LNCaP clone FGC (cell line): ENCODE results near the gene CNDP2.
"Not testable (repeated sequence)": the region's sequence is repeated elsewhere in the genome, so short reads cannot be mapped to it uniquely, and the experiment has no call there.

Source experiments
- DNase-seq: peaks from one replicate; pipeline ENCODE4 v3.0.0-alpha.2; 2011; ENCODE audit warnings: low read depth
- H3K4me3 ChIP-seq: 2 replicates; pipeline ENCODE4 v1.5.1; 2011; ENCODE audit warnings: mild to moderate bottlenecking, low read depth, low read length, control low read depth
- TF ChIP-seq, protein P1 (sequence below): IDR thresholded peaks from 2 replicates; pipeline ENCODE4 v1.5.1; 2012; ENCODE audit warnings: mild to moderate bottlenecking; ENCODE audit not compliant: control insufficient read depth, insufficient read depth; ENCODE audit errors: extremely low read depth

The CNDP2 gene

DNA sequence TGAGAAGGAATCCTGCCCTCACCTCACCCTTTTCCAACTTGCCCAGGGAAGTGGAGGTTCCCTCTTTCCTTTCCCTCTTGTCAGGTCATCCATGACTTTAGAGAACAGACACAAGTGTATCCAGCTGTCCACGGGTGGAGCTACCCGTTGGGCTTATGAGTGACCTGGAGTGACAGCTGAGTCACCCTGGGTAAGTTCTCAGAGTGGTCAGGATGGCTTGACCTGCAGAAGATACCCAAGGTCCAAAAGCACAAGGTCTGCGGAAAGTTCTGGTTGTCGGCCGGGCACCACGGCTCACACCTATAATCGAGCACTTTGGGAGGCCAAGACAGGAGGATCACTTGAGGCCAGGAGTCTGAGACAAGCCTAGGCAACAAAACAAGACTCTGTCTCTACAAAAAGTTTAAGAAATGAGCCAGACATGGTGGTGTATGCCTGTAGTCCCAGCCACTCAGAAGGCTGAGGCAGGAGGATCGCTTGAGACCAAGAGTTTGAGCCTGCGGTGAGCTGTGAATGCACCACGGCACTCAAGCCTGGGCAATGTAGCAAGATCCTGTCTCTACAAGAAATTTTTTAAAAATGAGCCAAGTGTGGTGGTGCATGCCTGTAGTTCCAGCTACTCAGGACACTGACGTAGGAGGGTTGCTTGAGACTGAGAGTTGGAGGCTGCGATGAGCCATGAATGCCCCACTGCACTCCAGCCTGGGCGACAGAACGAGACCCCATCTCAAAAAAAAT, 24.1 kb downstream of the CNDP2 start:
- no peak for DNase-seq
- no peak overlapping the region for H3K4me3 ChIP-seq
- TF ChIP-seq, protein P1, sequence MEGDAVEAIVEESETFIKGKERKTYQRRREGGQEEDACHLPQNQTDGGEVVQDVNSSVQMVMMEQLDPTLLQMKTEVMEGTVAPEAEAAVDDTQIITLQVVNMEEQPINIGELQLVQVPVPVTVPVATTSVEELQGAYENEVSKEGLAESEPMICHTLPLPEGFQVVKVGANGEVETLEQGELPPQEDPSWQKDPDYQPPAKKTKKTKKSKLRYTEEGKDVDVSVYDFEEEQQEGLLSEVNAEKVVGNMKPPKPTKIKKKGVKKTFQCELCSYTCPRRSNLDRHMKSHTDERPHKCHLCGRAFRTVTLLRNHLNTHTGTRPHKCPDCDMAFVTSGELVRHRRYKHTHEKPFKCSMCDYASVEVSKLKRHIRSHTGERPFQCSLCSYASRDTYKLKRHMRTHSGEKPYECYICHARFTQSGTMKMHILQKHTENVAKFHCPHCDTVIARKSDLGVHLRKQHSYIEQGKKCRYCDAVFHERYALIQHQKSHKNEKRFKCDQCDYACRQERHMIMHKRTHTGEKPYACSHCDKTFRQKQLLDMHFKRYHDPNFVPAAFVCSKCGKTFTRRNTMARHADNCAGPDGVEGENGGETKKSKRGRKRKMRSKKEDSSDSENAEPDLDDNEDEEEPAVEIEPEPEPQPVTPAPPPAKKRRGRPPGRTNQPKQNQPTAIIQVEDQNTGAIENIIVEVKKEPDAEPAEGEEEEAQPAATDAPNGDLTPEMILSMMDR = no peak

DNA sequence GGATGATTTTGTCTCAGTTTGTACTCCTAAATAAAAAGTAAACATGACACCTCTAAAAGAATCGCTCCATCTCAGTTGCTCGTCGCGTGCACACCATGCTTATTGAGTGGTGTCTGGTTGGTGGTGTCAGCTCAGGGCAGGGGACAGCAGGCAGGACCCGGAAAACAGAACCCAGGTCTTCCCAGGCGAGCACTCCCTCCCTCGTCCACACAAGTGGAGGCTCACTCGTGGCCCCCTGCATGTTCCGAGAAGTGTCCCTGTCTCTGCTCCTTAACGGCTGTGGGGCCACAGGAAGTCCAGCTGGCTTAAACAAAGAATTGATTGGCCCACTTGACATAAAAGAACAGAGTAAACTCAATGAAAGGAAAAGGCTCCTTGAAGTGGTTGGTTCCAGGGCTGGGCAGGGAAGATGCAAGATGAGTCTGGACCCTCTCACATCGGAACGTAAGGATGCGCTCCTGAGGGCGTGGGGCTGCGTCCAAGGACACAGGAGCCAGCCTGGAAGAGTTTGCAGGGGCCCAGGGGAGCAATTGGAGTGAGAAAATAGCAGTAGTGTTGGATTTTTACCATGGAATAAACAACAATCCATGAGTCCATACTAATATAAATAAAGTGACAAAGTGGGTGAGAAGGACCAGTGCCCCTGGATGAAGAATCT, 25.0 kb downstream of the CNDP2 start:
- DNase-seq = no peak
- TF ChIP-seq, protein P1 = no peak
- H3K4me3 ChIP-seq = no peak overlapping the region

DNA sequence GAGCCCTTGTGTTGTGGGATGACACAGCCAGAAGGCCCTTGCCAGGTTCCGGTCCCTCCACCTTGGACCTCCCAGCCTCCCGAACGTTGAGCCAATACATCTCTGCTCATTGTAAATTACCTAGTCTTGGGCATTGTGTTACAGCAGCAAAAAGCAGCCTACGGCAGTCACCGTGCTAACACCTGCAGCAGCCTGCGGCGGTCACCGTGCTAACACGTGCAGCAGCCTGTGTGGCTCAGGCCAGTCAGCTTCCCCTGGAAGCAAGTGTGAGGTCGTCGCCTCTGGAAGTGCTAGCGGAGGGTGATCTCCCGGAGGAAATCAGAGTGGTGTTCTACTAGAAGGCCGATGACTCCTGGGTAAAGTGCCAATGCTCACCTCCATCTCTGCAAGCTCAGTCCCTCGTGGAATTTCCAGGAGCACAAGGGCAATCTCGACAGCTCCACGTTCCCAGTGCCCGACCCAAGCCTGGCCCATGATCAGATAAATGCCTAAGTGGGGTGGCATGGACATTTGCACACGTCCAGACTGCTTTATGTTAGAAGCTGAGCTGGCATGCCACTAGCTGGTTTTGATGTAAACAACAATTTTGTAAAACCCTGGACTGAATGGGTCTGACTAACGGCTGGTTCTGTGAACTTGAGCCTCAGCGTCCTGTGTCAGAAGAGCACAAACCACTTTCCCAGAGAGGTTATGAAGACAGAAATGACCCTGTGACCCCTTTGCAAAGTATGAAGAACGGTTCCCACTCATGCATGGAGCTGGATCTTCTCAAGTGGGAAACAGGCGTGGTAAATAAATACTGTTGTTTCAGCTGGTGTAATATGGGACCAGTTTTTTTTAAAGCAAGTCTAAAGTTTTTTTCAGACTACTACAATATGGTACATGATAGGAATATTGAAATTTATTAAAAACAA, 26.7 kb downstream of the CNDP2 start:
- TF ChIP-seq, protein P1 = no peak
- no peak for DNase-seq
- no peak overlapping the region for H3K4me3 ChIP-seq

DNA sequence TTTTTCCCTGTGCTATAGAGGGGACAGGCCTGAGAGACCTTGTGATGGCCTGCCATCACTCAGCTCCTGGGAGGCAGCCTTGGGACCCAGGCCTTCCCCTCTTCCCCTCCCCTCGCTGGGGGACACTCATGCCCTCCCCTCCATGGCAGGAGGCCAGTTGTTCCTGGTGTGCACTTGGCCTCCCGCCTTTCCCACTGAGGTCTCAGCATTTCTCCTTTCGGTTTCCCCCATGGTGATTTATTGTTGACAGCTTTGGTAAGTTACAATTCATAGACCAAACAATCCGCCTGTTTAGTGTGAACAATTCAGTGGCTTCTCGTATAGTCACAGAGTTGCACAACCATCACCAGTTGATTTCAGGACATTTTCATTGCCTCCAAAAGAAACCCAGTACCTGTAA, 27.9 kb downstream of the CNDP2 start:
- no peak for DNase-seq
- no peak overlapping the region for H3K4me3 ChIP-seq
- TF ChIP-seq, protein P1 = no peak

DNA sequence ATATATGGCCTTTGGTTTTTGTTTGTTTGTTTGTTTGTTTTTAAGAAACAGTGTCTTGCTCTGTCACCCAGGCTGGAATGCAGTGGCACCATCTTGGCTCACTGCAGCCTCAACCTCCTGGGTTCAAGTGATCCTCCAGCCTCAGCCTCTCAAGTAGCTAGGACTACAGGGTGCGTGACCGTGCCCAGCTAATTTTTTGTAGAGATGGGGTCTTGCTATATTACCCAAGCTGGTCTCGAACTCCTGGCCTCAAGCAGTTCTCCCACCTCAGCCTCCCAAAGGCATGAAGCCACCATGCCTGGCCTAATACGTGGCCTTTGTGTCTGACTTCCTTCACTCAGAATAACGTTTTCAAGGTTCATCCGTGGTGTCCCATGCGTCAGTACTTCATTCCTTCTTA, 28.8 kb downstream of the CNDP2 start:
- DNase-seq, H3K4me3 ChIP-seq: not testable (repeated sequence)

DNA sequence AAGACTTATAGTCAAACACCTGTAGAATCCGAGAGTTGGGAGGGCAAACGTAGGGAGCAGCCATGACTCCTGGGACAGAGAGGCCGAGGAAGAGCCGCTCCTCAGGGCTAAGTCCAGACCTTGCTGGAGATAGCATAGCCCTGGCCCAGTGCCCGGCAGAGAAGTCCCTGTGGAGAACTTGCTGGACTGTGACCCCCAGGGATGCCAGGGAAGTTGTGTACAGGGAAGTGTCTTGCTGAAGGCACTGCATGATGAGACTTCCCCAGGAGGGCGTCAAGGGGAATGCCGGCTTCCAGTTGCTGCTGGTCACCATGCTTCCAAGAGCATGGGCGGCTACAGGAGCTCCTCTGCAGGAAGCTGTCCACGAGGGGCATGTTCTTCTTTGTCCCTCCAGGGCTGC, 29.6 kb downstream of the CNDP2 start:
- no peak for DNase-seq
- H3K4me3 ChIP-seq = no peak overlapping the region
- TF ChIP-seq, protein P1 = no peak

DNA sequence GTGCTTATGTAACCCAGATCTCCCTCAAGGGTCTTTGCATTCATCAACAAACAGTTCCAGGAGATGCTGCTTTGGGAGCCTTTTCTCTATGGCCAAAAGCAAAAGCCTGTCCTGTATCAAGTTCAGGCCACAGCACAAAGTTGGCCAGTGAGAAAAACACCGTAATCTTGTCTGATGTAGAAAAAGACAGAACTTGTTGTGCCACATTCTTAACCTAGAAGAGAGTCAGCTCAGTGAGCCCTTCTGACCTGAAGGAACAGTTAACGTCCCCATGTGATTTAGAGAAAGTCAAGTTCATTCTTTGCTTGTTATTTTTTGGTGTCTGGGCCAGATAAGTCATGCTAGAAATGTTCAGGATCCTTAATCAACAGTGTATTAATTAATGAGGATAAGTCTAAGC, 30.3 kb downstream of the CNDP2 start:
- TF ChIP-seq, protein P1 = no peak
- DNase-seq = no peak
- no peak overlapping the region for H3K4me3 ChIP-seq
